ENCODE measurements around the gene DNAJC28. TPM values are rescaled to one million over a fixed set of nuclear protein-coding genes. Genes with fewer than 3 reads are reported as not detected.
"Not testable (repeated sequence)": the region's sequence is repeated elsewhere in the genome, so short reads cannot be mapped to it uniquely, and the experiment has no call there.

Gene DNAJC28
- total RNA-seq (2014; rRNA removed; shearing (Covaris generic)) = 1.9 TPM in 2 replicates

GRCh38 chr21:33491373-33492102 lies at the start of gene DNAJC28:
DNAJC28 (minus strand) TSS chr21:33491716; CDS start chr21:33489393, 2,323 bp downstream.
- peak; percentile 90 for DNase-seq (ENCODE audit: low read depth)

GRCh38 chr21:33541105-33541711 lies 49.7 kb upstream of the DNAJC28 start:
- DNase-seq (ENCODE audit: low read depth) = peak; percentile 21

GRCh38 chr21:33540711-33541104 lies 49.2 kb upstream of the DNAJC28 start:
- DNase-seq (ENCODE audit: low read depth) = no peak

- no peak for DNase-seq (ENCODE audit: low read depth)
These were observed 48.1 kb upstream of the DNAJC28 start for GRCh38 chr21:33539616-33540015.

- DNase-seq (ENCODE audit: low read depth) = no peak
These were observed 45.7 kb upstream of the DNAJC28 start for GRCh38 chr21:33537212-33537611.

- no peak for DNase-seq (ENCODE audit: low read depth)
These were observed 39.5 kb upstream of the DNAJC28 start for GRCh38 chr21:33531007-33531406.

- DNase-seq (ENCODE audit: low read depth) = no peak
These were observed 31.4 kb upstream of the DNAJC28 start for GRCh38 chr21:33522953-33523349.

- no peak for DNase-seq (ENCODE audit: low read depth)
These were observed 30.9 kb upstream of the DNAJC28 start for GRCh38 chr21:33522297-33522952.

GRCh38 chr21:33518899-33519298 lies 27.4 kb upstream of the DNAJC28 start:
- no peak for DNase-seq (ENCODE audit: low read depth)

GRCh38 chr21:33514229-33514628 lies 22.7 kb upstream of the DNAJC28 start:
- no peak for DNase-seq (ENCODE audit: low read depth)

GRCh38 chr21:33512481-33512880 lies 21.0 kb upstream of the DNAJC28 start:
- DNase-seq (ENCODE audit: low read depth) = no peak

- DNase-seq (ENCODE audit: low read depth) = no peak
These were observed 20.1 kb upstream of the DNAJC28 start for GRCh38 chr21:33511639-33512038.

- no peak for DNase-seq (ENCODE audit: low read depth)
These were observed 19.3 kb upstream of the DNAJC28 start for GRCh38 chr21:33510826-33511225.

- DNase-seq (ENCODE audit: low read depth) = not testable (repeated sequence)
These were observed 15.5 kb upstream of the DNAJC28 start for GRCh38 chr21:33507003-33507402.

- no peak for DNase-seq (ENCODE audit: low read depth)
These were observed 14.3 kb upstream of the DNAJC28 start for GRCh38 chr21:33505833-33506232.

- no peak for DNase-seq (ENCODE audit: low read depth)
These were observed 4.8 kb upstream of the DNAJC28 start for GRCh38 chr21:33496345-33496744.

- DNase-seq (ENCODE audit: low read depth) = no peak
These were observed 4.2 kb upstream of the DNAJC28 start for GRCh38 chr21:33495743-33496142.

- DNase-seq (ENCODE audit: low read depth) = no peak
These were observed 2.2 kb upstream of the DNAJC28 start for GRCh38 chr21:33493756-33494155.

- peak; percentile 10 for DNase-seq (ENCODE audit: low read depth)
These were observed 1.1 kb upstream of the DNAJC28 start for GRCh38 chr21:33492571-33492970.

GRCh38 chr21:33490991-33491372 lies 534 bp downstream of the DNAJC28 start:
- peak; percentile 17 for DNase-seq (ENCODE audit: low read depth)

GRCh38 chr21:33488936-33489335 lies 2.6 kb downstream of the DNAJC28 start:
- no peak for DNase-seq (ENCODE audit: low read depth)

GRCh38 chr21:33487996-33488395 lies 3.5 kb downstream of the DNAJC28 start:
- no peak for DNase-seq (ENCODE audit: low read depth)
